C4-2B (cell line): Measurements from ENCODE around the gene PPM1B.

Experiments
- CTCF ChIP-seq: fragments of 450-650 bp; conservative IDR thresholded peaks from 2 replicates; pipeline ENCODE4 v1.5.1; 2017; ENCODE audit warnings: mild to moderate bottlenecking
- ZFX ChIP-seq: fragments of 450-650 bp; IDR thresholded peaks from 2 replicates; pipeline ENCODE4 v1.6.1; 2017

- TF ChIP-seq CTCF (no peak), ZFX (no peak)
Observed at GRCh38 chr2:44226753-44227152, 58.1 kb downstream of the PPM1B start.
